Activated CD4-positive, alpha-beta T cell treated with anti-CD3 and anti-CD28 coated beads, Interleukin-2, amount 10 ng/mL, durations not matched to agents 24 days and 14 days (primary cell): ENCODE data around the gene IFT80. TPM values are rescaled to one million over a fixed set of nuclear protein-coding genes. Genes with fewer than 3 reads are reported as not detected.

Experiments
- DNase-seq: peaks from one replicate; pipeline ENCODE4 v3.0.0; 2022
- H3K27ac Mint-ChIP-seq: one replicate; pipeline ENCODE4 v1.8.0; 2022; ENCODE audit warnings: mild to moderate bottlenecking, mixed read lengths
- H3K27me3 Mint-ChIP-seq: one replicate; pipeline ENCODE4 v1.8.0; 2022; ENCODE audit warnings: mixed read lengths
- H3K36me3 Mint-ChIP-seq: one replicate; pipeline ENCODE4 v1.8.0; 2022; ENCODE audit warnings: low read depth, mild to moderate bottlenecking, mixed read lengths
- H3K4me1 Mint-ChIP-seq: one replicate; pipeline ENCODE4 v1.8.0; 2021; ENCODE audit warnings: mixed read lengths
- H3K4me3 Mint-ChIP-seq: one replicate; pipeline ENCODE4 v1.8.0; 2022; ENCODE audit warnings: mild to moderate bottlenecking, moderate library complexity, mixed read lengths
- H3K9me3 Mint-ChIP-seq: one replicate; pipeline ENCODE4 v1.8.0; 2021; ENCODE audit warnings: mixed read lengths
- intact Hi-C: fragments of 100-400 bp; cut with micrococcal nuclease; formaldehyde crosslinking; loops from one replicate; pipeline ENCODE4 v1.15.1; 2023
- total RNA-seq: library from RNA; stranded (reverse); gene quantifications from 2 replicates; pipeline ENCODE4 v1.2.3, GENCODE V29; 2022

The IFT80 gene
- 13.0 and 14.3 TPM in 2 replicates for total RNA-seq

- H3K36me3 Mint-ChIP-seq: peaks cover 34% of the 10 kb centered on the region
- H3K9me3 Mint-ChIP-seq: peaks cover 3% of the 10 kb centered on the region
- intact Hi-C loops: loop anchor here (1.0 to 5.0 kb wide), 7 partner anchors 13 to 412 kb away; partner anchors contain the start of genes C3orf80, IL12A, KPNA4 and PPM1L
- peak within 1 kb of the TSS; percentile 97 for H3K27ac Mint-ChIP-seq
- H3K4me1 Mint-ChIP-seq: peaks cover 39% of the 10 kb centered on the region
- peaks cover 4% of the 10 kb centered on the region for H3K27me3 Mint-ChIP-seq
- peak within 1 kb of the TSS; percentile 96 for H3K4me3 Mint-ChIP-seq
- DNase-seq: peak; percentile 99
Measured at GRCh38 chr3:160399125-160400029, at the start of gene IFT80, which contains the start of gene SMC4. Gene IFT80, minus strand, starts transcription at chr3:160399225. Its CDS starts 14,625 bp downstream, at chr3:160384600. Gene SMC4, plus strand, starts transcription at chr3:160399650. Its CDS starts 1,177 bp downstream, at chr3:160400827.

- peaks cover 41% of the 10 kb centered on the region for H3K4me1 Mint-ChIP-seq
- DNase-seq: peak; percentile 48
- no peak overlapping the region for H3K27ac Mint-ChIP-seq
- peak overlapping the region; percentile 35 for H3K4me3 Mint-ChIP-seq
- intact Hi-C loops: no loop called here
- peaks cover 4% of the 10 kb centered on the region for H3K9me3 Mint-ChIP-seq
- peaks cover 43% of the 10 kb centered on the region for H3K36me3 Mint-ChIP-seq
- H3K27me3 Mint-ChIP-seq: no peaks in the 10 kb centered on the region
Measured at GRCh38 chr3:160447544-160447943, 48.5 kb upstream of the IFT80 start.

- H3K4me1 Mint-ChIP-seq: peaks cover 49% of the 10 kb centered on the region
Measured at GRCh38 chr3:160446522-160447056, 47.6 kb upstream of the IFT80 start.

GRCh38 chr3:160445854-160446253 is 46.8 kb upstream of the IFT80 start:
- no peak for DNase-seq
- Mint-ChIP-seq H3K36me3 (peaks cover 56% of the 10 kb centered on the region), H3K9me3 (peaks cover 4% of the 10 kb centered on the region), H3K4me1 (peaks cover 52% of the 10 kb centered on the region), H3K4me3 (peak overlapping the region; percentile 52), H3K27ac (no peak overlapping the region), H3K27me3 (no peaks in the 10 kb centered on the region)
- intact Hi-C loops: no loop called here

More at GRCh38 chr3:160446522-160447056, 47.6 kb upstream of the IFT80 start:
- Mint-ChIP-seq H3K9me3 (peaks cover 4% of the 10 kb centered on the region), H3K27ac (peak overlapping the region; percentile 20), H3K36me3 (peaks cover 50% of the 10 kb centered on the region), H3K4me3 (peak overlapping the region; percentile 69), H3K27me3 (no peaks in the 10 kb centered on the region)
- intact Hi-C loops: no loop called here
- DNase-seq: no peak

GRCh38 chr3:160444411-160444810 is 45.4 kb upstream of the IFT80 start:
- H3K27ac Mint-ChIP-seq: no peak overlapping the region

GRCh38 chr3:160440687-160441086 is 41.7 kb upstream of the IFT80 start:
- intact Hi-C loops: loop anchor here (2.0 kb wide), 1 partner anchor 16 kb away; no protein-coding TSS in a partner anchor
- peaks cover 53% of the 10 kb centered on the region for H3K4me1 Mint-ChIP-seq
- H3K27me3 Mint-ChIP-seq: no peaks in the 10 kb centered on the region
- no peak for DNase-seq
- no peak overlapping the region for H3K27ac Mint-ChIP-seq
- H3K4me3 Mint-ChIP-seq: no peak overlapping the region
- H3K36me3 Mint-ChIP-seq: peaks cover 71% of the 10 kb centered on the region
- no peaks in the 10 kb centered on the region for H3K9me3 Mint-ChIP-seq

More at GRCh38 chr3:160444411-160444810, 45.4 kb upstream of the IFT80 start:
- intact Hi-C loops: no loop called here
- no peaks in the 10 kb centered on the region for H3K27me3 Mint-ChIP-seq
- no peak for DNase-seq
- no peaks in the 10 kb centered on the region for H3K9me3 Mint-ChIP-seq
- H3K4me3 Mint-ChIP-seq: no peak overlapping the region
- H3K36me3 Mint-ChIP-seq: peaks cover 64% of the 10 kb centered on the region
- peaks cover 52% of the 10 kb centered on the region for H3K4me1 Mint-ChIP-seq

- peak; percentile 50 for DNase-seq
- Mint-ChIP-seq H3K36me3 (peaks cover 69% of the 10 kb centered on the region), H3K4me3 (peak overlapping the region; percentile 21), H3K9me3 (no peaks in the 10 kb centered on the region), H3K27me3 (no peaks in the 10 kb centered on the region), H3K4me1 (peaks cover 42% of the 10 kb centered on the region), H3K27ac (no peak overlapping the region)
- intact Hi-C loops: no loop called here
Measured at GRCh38 chr3:160437083-160437455, 38.0 kb upstream of the IFT80 start.

GRCh38 chr3:160435747-160436146 is 36.7 kb upstream of the IFT80 start:
- Mint-ChIP-seq H3K27me3 (no peaks in the 10 kb centered on the region), H3K4me3 (no peak overlapping the region), H3K27ac (peak overlapping the region; percentile 29), H3K36me3 (peaks cover 68% of the 10 kb centered on the region), H3K4me1 (peaks cover 35% of the 10 kb centered on the region), H3K9me3 (no peaks in the 10 kb centered on the region)
- no peak for DNase-seq
- intact Hi-C loops: no loop called here

GRCh38 chr3:160435095-160435494 is 36.1 kb upstream of the IFT80 start:
- Mint-ChIP-seq H3K4me1 (peaks cover 31% of the 10 kb centered on the region), H3K9me3 (no peaks in the 10 kb centered on the region), H3K27me3 (no peaks in the 10 kb centered on the region), H3K27ac (no peak overlapping the region), H3K36me3 (peaks cover 62% of the 10 kb centered on the region), H3K4me3 (no peak overlapping the region)
- no peak for DNase-seq
- intact Hi-C loops: no loop called here

GRCh38 chr3:160434071-160434470 is 35.0 kb upstream of the IFT80 start:
- Mint-ChIP-seq H3K27me3 (no peaks in the 10 kb centered on the region), H3K4me1 (peaks cover 26% of the 10 kb centered on the region), H3K4me3 (no peak overlapping the region), H3K36me3 (peaks cover 61% of the 10 kb centered on the region), H3K27ac (no peak overlapping the region), H3K9me3 (no peaks in the 10 kb centered on the region)
- no peak for DNase-seq
- intact Hi-C loops: no loop called here

GRCh38 chr3:160427832-160428424 is 28.9 kb upstream of the IFT80 start:
- Mint-ChIP-seq H3K27ac (no peak overlapping the region), H3K4me3 (no peak overlapping the region), H3K4me1 (peaks cover 11% of the 10 kb centered on the region), H3K27me3 (no peaks in the 10 kb centered on the region), H3K36me3 (peaks cover 70% of the 10 kb centered on the region), H3K9me3 (no peaks in the 10 kb centered on the region)
- intact Hi-C loops: no loop called here
- DNase-seq: no peak

- Mint-ChIP-seq H3K36me3 (peaks cover 67% of the 10 kb centered on the region), H3K9me3 (no peaks in the 10 kb centered on the region), H3K4me1 (peaks cover 35% of the 10 kb centered on the region), H3K4me3 (no peak overlapping the region), H3K27ac (peak overlapping the region; percentile 2), H3K27me3 (no peaks in the 10 kb centered on the region)
- intact Hi-C loops: loop anchor here (10.0 kb wide), 1 partner anchor 103 kb away; no protein-coding TSS in a partner anchor
- no peak for DNase-seq
Measured at GRCh38 chr3:160417311-160417710, 18.3 kb upstream of the IFT80 start.

GRCh38 chr3:160413613-160414248 is 14.7 kb upstream of the IFT80 start:
- intact Hi-C loops: loop anchor here (1.0 to 10.0 kb wide), 6 partner anchors 11 to 529 kb away; partner anchors contain the start of genes IFT80 and SMC4
- Mint-ChIP-seq H3K4me3 (no peak overlapping the region), H3K27me3 (no peaks in the 10 kb centered on the region), H3K36me3 (peaks cover 48% of the 10 kb centered on the region), H3K9me3 (no peaks in the 10 kb centered on the region), H3K4me1 (peaks cover 30% of the 10 kb centered on the region), H3K27ac (no peak overlapping the region)
- DNase-seq: peak; percentile 91
